D721Med (cell line): Measurements from ENCODE around the gene NFIL3.
"Not testable (repeated sequence)": the region's sequence is repeated elsewhere in the genome, so short reads cannot be mapped to it uniquely, and the experiment has no call there.

Experiments used
- DNase-seq: peaks from one replicate; pipeline ENCODE4 v3.0.0; 2011; ENCODE audit warnings: low spot score; ENCODE audit not compliant: insufficient read length
- FAIRE-seq: peaks from 2 replicates; lab custom pipeline; 2011; peaks lifted over from hg19 to GRCh38; lab: Jason Lieb, UNC
- CTCF ChIP-seq: IDR thresholded peaks from 2 replicates; pipeline ENCODE4 v1.5.1; 2012; ENCODE audit warnings: mild to moderate bottlenecking, control low read depth; ENCODE audit not compliant: insufficient read depth; ENCODE audit errors: missing control alignments

Gene NFIL3

DNA sequence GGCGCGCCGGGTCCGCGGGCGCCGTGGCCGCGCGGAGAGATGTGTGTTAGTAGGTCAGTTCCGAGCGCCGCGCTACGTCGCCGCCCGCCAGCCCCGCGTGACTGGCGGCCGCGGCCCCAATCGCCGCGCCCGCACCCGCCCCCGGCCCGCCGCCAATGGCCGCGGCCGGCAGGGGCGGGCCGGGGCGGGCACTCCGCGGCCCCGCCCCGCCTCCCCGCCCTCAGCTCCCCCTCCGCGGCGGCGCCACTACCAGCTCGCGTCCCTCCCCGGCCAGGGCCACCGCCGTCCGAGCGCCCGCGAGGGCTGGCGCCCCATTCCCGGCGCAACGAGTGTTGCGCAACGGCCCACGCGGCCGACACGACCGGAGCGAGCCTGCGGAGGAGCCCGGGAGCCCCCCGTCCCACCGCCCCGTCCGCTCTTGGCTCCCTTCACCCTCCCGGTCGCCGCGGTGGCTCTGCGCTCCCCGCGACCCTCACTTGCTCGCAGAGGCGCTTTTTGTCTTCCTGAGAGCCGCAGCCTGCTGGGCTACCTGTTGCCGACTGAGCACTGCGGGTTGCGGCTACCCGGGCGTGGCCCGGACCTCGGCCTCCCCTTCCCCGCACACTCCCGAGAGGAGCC lies at the start of gene NFIL3:
Gene NFIL3 (minus strand): TSS at position 48 of the 618 bp plus-strand sequence. CDS start 13,098 bp downstream, outside the sequence.
- TF ChIP-seq CTCF = no peak
- DNase-seq (peak; percentile 34), FAIRE-seq (no peak)

- FAIRE-seq, DNase-seq: not testable (repeated sequence)
These were observed 47.9 kb upstream of the NFIL3 start for GRCh38 chr9:91471524-91471923.

DNA sequence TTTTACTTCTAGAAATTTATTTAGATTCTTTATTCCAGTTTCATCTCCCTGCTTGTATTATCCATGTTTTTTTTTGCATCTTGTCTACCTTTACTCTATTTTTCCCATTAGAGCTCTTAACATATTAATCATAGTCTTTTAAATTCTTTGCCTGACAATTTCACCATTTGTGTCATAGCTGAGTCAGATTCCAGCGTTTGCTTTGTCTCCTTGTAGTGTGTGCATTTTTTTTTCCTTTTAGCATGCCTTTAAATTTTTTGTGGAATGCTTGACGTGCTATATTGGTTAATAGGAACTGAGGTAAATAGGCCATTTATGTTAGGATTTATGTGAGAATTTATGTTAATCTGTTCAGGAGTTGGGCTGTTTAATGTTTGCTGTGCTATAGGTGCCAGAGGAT lies 41.8 kb upstream of the NFIL3 start:
- FAIRE-seq = no peak
- no peak for TF ChIP-seq CTCF
- DNase-seq = no peak

DNA sequence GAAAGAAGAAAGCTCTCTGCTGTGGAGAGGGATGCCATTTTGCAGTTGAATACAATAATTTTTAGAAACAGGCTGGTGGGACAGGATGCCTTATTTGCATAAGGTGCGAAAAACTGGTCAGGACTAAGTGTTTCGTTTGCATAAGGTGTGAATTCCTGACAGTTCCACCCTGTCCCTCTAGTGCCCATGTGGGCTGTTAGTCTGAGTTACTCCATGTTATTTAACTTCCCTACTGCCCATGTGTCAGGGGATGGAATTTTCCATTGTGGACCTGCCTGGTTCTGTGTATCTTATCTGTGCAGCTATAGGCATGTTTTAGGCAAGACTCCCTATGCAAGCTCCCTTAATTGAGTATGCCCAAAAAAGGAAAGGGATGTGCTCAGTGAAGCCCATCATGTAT lies 35.3 kb upstream of the NFIL3 start:
- TF ChIP-seq CTCF = no peak
- no peak for FAIRE-seq

GRCh38 chr9:91452844-91453243 lies 29.2 kb upstream of the NFIL3 start:
- FAIRE-seq (no peak), DNase-seq (no peak)
- TF ChIP-seq CTCF = no peak

More for the DNA sequence above, 35.3 kb upstream of the NFIL3 start:
- DNase-seq = no peak

GRCh38 chr9:91451431-91452270 lies 28.0 kb upstream of the NFIL3 start:
- TF ChIP-seq CTCF = no peak
- DNase-seq (no peak), FAIRE-seq (no peak)

DNA sequence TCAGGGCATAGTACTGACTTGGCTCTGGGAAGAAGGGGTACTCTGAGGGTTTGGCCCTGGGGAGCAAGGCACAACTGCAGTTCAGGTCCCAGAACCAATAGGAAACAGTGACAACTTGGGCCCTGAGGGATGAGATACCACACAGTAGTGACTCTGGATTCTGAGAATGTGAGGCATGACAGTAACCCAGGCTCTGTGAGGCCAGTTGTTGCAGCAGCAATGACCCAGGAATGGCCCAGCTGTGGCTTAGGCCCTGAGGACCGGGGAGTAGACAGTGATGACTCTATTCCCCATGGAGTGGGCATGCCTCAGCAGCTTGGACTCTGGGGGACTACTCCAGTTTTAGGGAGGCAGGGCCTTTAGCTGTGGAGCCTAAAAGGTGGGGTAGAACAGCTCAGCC lies 21.5 kb upstream of the NFIL3 start:
- FAIRE-seq = no peak
- no peak for TF ChIP-seq CTCF
- DNase-seq = no peak
